SU-DHL-6 (cell line): Measurements from ENCODE around the gene DUSP22.

Experiments
- H2AFZ ChIP-seq: fragments of 200-600 bp; sonication (generic); 2 replicates; pipeline ENCODE4 v1.6.1; 2014; ENCODE audit warnings: low read depth, mild to moderate bottlenecking, moderate library complexity, mixed read lengths, antibody characterized with exemption, low read length; ENCODE audit not compliant: severe bottlenecking
- H3F3A ChIP-seq: fragments of 200-600 bp; shearing (Covaris generic); 2 replicates; pipeline ENCODE4 v1.6.0; 2016; ENCODE audit warnings: antibody characterized with exemption, mild to moderate bottlenecking; ENCODE audit not compliant: insufficient read depth
- H3K27ac ChIP-seq: fragments of 200-600 bp; sonication (generic); 2 replicates; pipeline ENCODE4 v1.5.1; 2016; ENCODE audit warnings: low read depth, mild to moderate bottlenecking, low read length, moderate library complexity, mixed read lengths
- H3K27me3 ChIP-seq: fragments of 200-600 bp; sonication (generic), shearing (Covaris generic); 2 replicates; pipeline ENCODE4 v1.6.0; 2014; ENCODE audit warnings: mild to moderate bottlenecking, low read length
- H3K36me3 ChIP-seq: fragments of 200-600 bp; sonication (generic); 2 replicates; pipeline ENCODE4 v1.6.1; 2014; ENCODE audit warnings: mild to moderate bottlenecking, low read length, mixed read lengths
- H3K4me2 ChIP-seq: fragments of 300-600, 200-600 bp; shearing (Covaris generic), sonication (generic); 2 replicates; pipeline ENCODE4 v1.6.0; 2014; ENCODE audit warnings: low read length, low read depth, mild to moderate bottlenecking; ENCODE audit not compliant: poor library complexity, severe bottlenecking
- H3K4me3 ChIP-seq: fragments of 200-600 bp; sonication (generic); 2 replicates; pipeline ENCODE4 v1.5.1; 2014; ENCODE audit warnings: antibody characterized with exemption, low read length, mild to moderate bottlenecking, mixed read lengths; ENCODE audit not compliant: insufficient read depth, poor library complexity, severe bottlenecking
- H3K79me2 ChIP-seq: fragments of 200-600 bp; sonication (generic); 2 replicates; pipeline ENCODE4 v1.6.1; 2014; ENCODE audit warnings: mild to moderate bottlenecking, low read length, moderate library complexity; ENCODE audit not compliant: insufficient read depth
- H3K9ac ChIP-seq: fragments of 200-600 bp; sonication (generic); 2 replicates; pipeline ENCODE4 v1.7.0; 2014; ENCODE audit warnings: mild to moderate bottlenecking, low read length
- H3K9me2 ChIP-seq: fragments of 200-600 bp; sonication (generic); replicated peaks from 2 replicates; pipeline ENCODE4 v1.6.1; 2014; ENCODE audit warnings: low read length; ENCODE audit not compliant: insufficient read depth
- H3K9me3 ChIP-seq: fragments of 200-600 bp; sonication (generic); 2 replicates; pipeline ENCODE4 v1.6.1; 2014; ENCODE audit warnings: low read length, mixed read lengths; ENCODE audit not compliant: insufficient read depth
- H4K20me1 ChIP-seq: fragments of 200-600 bp; sonication (generic); 2 replicates; pipeline ENCODE4 v1.6.1; 2014; ENCODE audit warnings: low read depth, mild to moderate bottlenecking, antibody characterized with exemption, low read length, moderate library complexity, mixed read lengths
- EZH2phosphoT487 ChIP-seq: fragments of 200-600 bp; sonication (generic), shearing (Covaris generic); conservative IDR thresholded peaks from 2 replicates; pipeline ENCODE4 v1.6.1; 2018; ENCODE audit warnings: mild to moderate bottlenecking, antibody characterized with exemption, low read length, moderate library complexity, mixed read lengths
- TF ChIP-seq, protein P1 (sequence below): fragments of 200-600 bp; sonication (generic); IDR thresholded peaks from one replicate; pipeline ENCODE4 v1.5.1; 2017; ENCODE audit warnings: antibody characterized with exemption, mild to moderate bottlenecking, low read length, moderate library complexity; ENCODE audit not compliant: insufficient read depth, poor library complexity, severe bottlenecking

DUSP22 gene

DNA sequence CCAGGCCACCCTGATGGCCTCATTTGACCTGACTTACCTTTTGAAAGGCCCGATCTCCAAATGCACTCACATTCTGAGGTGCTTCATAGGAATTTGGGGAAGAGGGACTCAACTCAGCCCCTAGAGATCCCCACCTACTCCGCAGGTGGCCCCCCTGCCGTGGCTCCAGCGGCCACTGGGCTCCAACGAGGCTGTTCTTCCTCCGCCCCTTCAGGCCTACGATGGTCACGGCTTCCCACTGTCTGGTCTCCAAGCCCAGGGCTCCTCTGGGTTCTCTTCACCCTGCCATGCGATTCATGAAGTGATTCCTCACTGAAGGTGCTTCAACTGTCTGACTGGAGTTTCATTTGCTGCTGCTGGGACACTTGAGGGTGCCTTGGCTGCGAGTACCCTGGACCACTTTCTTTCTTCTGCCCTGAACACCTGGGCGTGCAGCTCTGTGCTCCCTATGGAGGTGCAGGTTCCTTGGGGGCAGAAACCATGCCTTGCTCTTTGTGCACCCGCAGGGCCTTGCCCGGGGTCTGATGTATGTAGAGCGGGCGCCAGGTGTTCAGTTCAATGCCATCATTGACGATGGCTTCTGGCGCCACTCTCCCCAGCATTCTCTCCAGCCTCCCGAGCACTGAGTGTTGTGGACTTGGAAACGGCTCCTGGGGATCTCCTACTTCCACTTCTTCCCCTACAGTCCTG is 10.0 kb upstream of the DUSP22 start:
- Histone ChIP-seq H3K27ac (no peak overlapping the region), H3K36me3 (no peaks in the 10 kb centered on the region), H4K20me1 (no peaks in the 10 kb centered on the region), H3K4me2 (no peak overlapping the region), H2AFZ (no peak overlapping the region), H3K9me3 (no peaks in the 10 kb centered on the region), H3K27me3 (no peaks in the 10 kb centered on the region), H3F3A (no peaks in the 10 kb centered on the region), H3K79me2 (no peaks in the 10 kb centered on the region), H3K9me2 (no peaks in the 10 kb centered on the region), H3K9ac (no peak overlapping the region), H3K4me3 (no peak overlapping the region)
- TF ChIP-seq EZH2phosphoT487 = no peak
- TF ChIP-seq, protein P1, sequence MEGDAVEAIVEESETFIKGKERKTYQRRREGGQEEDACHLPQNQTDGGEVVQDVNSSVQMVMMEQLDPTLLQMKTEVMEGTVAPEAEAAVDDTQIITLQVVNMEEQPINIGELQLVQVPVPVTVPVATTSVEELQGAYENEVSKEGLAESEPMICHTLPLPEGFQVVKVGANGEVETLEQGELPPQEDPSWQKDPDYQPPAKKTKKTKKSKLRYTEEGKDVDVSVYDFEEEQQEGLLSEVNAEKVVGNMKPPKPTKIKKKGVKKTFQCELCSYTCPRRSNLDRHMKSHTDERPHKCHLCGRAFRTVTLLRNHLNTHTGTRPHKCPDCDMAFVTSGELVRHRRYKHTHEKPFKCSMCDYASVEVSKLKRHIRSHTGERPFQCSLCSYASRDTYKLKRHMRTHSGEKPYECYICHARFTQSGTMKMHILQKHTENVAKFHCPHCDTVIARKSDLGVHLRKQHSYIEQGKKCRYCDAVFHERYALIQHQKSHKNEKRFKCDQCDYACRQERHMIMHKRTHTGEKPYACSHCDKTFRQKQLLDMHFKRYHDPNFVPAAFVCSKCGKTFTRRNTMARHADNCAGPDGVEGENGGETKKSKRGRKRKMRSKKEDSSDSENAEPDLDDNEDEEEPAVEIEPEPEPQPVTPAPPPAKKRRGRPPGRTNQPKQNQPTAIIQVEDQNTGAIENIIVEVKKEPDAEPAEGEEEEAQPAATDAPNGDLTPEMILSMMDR = no peak

DNA sequence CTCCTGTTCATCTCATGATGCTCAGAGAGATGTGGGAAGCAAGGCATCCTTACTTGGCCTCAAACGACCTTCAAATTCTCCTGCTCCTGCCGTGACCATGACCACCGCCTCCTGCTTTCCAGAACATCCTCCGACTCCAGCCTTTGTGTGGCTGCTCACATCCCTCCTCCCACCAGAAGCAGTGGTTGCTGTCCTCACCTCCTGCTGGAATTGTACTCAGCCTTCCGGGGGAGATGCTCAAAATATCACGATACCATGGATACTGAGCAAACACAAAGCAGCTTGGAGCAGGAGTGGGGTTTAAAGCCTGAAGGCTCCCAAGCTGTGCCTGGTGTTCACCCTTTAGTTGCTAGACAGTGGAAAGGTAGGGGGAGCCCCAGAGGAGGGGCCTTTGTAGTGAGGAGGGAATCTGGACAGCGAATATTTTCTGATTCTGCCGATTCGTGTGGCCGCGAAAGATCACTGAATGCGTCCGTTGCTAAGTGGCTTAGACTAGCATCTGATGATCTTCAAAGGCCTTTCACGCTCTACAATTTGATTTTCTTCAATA is 9.3 kb upstream of the DUSP22 start:
- Histone ChIP-seq H3K9me3 (no peaks in the 10 kb centered on the region), H3K36me3 (no peaks in the 10 kb centered on the region), H4K20me1 (no peaks in the 10 kb centered on the region), H3K27me3 (no peaks in the 10 kb centered on the region), H2AFZ (no peak overlapping the region), H3K9me2 (no peaks in the 10 kb centered on the region), H3K4me2 (no peak overlapping the region), H3K27ac (no peak overlapping the region), H3F3A (no peaks in the 10 kb centered on the region), H3K4me3 (no peak overlapping the region), H3K79me2 (no peaks in the 10 kb centered on the region), H3K9ac (no peak overlapping the region)
- TF ChIP-seq, protein P1 = no peak
- TF ChIP-seq EZH2phosphoT487 = no peak

- Histone ChIP-seq H3K36me3 (no peaks in the 10 kb centered on the region), H2AFZ (no peak overlapping the region), H3K9me2 (no peaks in the 10 kb centered on the region), H3K9ac (no peak overlapping the region), H3K9me3 (no peaks in the 10 kb centered on the region), H3K27ac (no peak overlapping the region), H3K27me3 (no peaks in the 10 kb centered on the region), H4K20me1 (no peaks in the 10 kb centered on the region), H3K4me3 (no peak overlapping the region), H3F3A (no peaks in the 10 kb centered on the region), H3K4me2 (no peak overlapping the region), H3K79me2 (no peaks in the 10 kb centered on the region)
- no peak for TF ChIP-seq EZH2phosphoT487
- TF ChIP-seq, protein P1 = no peak
These were observed 7.8 kb upstream of the DUSP22 start for GRCh38 chr6:284486-284885.
